IMR-90 (cell line): ENCODE results near the gene SMARCA2. TPM values are rescaled to one million over a fixed set of nuclear protein-coding genes. Genes with fewer than 3 reads are reported as not detected.
"Not testable (repeated sequence)": the region's sequence is repeated elsewhere in the genome, so short reads cannot be mapped to it uniquely, and the experiment has no call there.

Experiments used
- ATAC-seq: fragments of 200-7000 bp; cut with Tn5 transposase; 2 replicates; pipeline ENCODE4 v1.9.1; 2020; ENCODE audit warnings: low read depth, mild to moderate bottlenecking, moderate library complexity
- BruUV-seq: library from RNA; stranded (reverse); fragments of 400-500 nt; replicated peaks from 2 replicates; lab custom pipeline; 2021; lab: Mats Ljungman, UMichigan
- CTCF ChIA-PET: fragments of 300-600 bp; formaldehyde crosslinking; extraction: SDS; loops from one replicate; lab custom pipeline; 2021; ENCODE audit warnings: antibody characterized with exemption; lab: Yijun Ruan, JAX
- POLR2A ChIA-PET: fragments of 300-600 bp; sonication (Branson Sonifier 250); formaldehyde crosslinking; loops from one replicate; lab custom pipeline; 2022; ENCODE audit warnings: antibody characterized with exemption; ENCODE audit not compliant: unreplicated experiment; lab: Charles Lee
- DNase-seq: peaks from one replicate; pipeline ENCODE4 v3.0.0; 2013
- H2AFZ ChIP-seq: replicated peaks from 2 replicates; pipeline ENCODE3; 2013; ENCODE audit warnings: low read length, mild to moderate bottlenecking; ENCODE audit not compliant: poor library complexity
- H2AK5ac ChIP-seq: 2 replicates; pipeline ENCODE4 v1.6.1; 2013; ENCODE audit warnings: low read depth, low read length, inconsistent platforms
- H2AK9ac ChIP-seq: replicated peaks from 2 replicates; pipeline ENCODE3; 2013; ENCODE audit warnings: mild to moderate bottlenecking, low read depth, low read length, moderate library complexity; ENCODE audit not compliant: poor library complexity
- H2BK120ac ChIP-seq: 2 replicates; pipeline ENCODE4 v1.6.1; 2013; ENCODE audit warnings: low read depth, low read length, inconsistent platforms
- H2BK15ac ChIP-seq: 3 replicates; pipeline ENCODE4 v1.6.1; 2013; ENCODE audit warnings: low read depth, low read length, inconsistent platforms
- H2BK20ac ChIP-seq: 2 replicates; pipeline ENCODE4 v1.6.1; 2013; ENCODE audit warnings: low read depth, mild to moderate bottlenecking, inconsistent platforms, low read length, moderate library complexity
- H2BK5ac ChIP-seq: 2 replicates; pipeline ENCODE4 v1.6.1; 2013; ENCODE audit warnings: mild to moderate bottlenecking, low read depth, low read length, inconsistent platforms; ENCODE audit not compliant: poor library complexity, severe bottlenecking
- H3K14ac ChIP-seq: replicated peaks from 2 replicates; pipeline ENCODE4 v1.6.1; 2013; ENCODE audit warnings: low read depth, low read length, inconsistent platforms
- H3K18ac ChIP-seq: 2 replicates; pipeline ENCODE4 v1.6.1; 2013; ENCODE audit warnings: low read depth, low read length, control low read depth
- H3K23ac ChIP-seq: 2 replicates; pipeline ENCODE4 v1.6.1; 2013; ENCODE audit warnings: low read depth, low read length, inconsistent platforms
- H3K27ac ChIP-seq: 2 replicates; pipeline ENCODE4 v1.5.1; 2013; ENCODE audit warnings: mild to moderate bottlenecking, control low read depth, low read length; ENCODE audit not compliant: insufficient read depth
- H3K27me3 ChIP-seq: 2 replicates; pipeline ENCODE4 v1.6.1; 2013; ENCODE audit warnings: low read length; ENCODE audit not compliant: control insufficient read depth, insufficient read depth
- H3K36me3 ChIP-seq: 2 replicates; pipeline ENCODE4 v1.6.1; 2013; ENCODE audit warnings: low read length, mixed read lengths; ENCODE audit not compliant: control insufficient read depth, insufficient read depth
- H3K4ac ChIP-seq: 2 replicates; pipeline ENCODE4 v1.6.1; 2013; ENCODE audit warnings: low read depth, low read length, inconsistent platforms
- H3K4me1 ChIP-seq: 2 replicates; pipeline ENCODE4 v1.6.1; 2013; ENCODE audit warnings: low read length, mixed read lengths; ENCODE audit not compliant: control insufficient read depth, insufficient read depth
- H3K4me2 ChIP-seq: 2 replicates; pipeline ENCODE4 v1.6.1; 2013; ENCODE audit warnings: low read depth, mild to moderate bottlenecking, control low read depth, low read length, moderate library complexity
- H3K4me3 ChIP-seq: 2 replicates; pipeline ENCODE4 v1.5.1; 2013; ENCODE audit warnings: low read depth, mild to moderate bottlenecking, control low read depth, low read length, moderate library complexity; ENCODE audit not compliant: insufficient read depth
- H3K56ac ChIP-seq: 2 replicates; pipeline ENCODE4 v1.6.1; 2013; ENCODE audit warnings: low read length, inconsistent platforms; ENCODE audit not compliant: insufficient read depth; ENCODE audit errors: extremely low read depth
- H3K79me1 ChIP-seq, 2 experiments: 2 replicates each; pipeline ENCODE4 v1.6.1; 2013; ENCODE audit warnings: low read length in 2 of 2, inconsistent platforms in 1 of 2, low read depth in 1 of 2
- H3K9ac ChIP-seq: 2 replicates; pipeline ENCODE4 v1.6.1; 2013; ENCODE audit warnings: low read depth, low read length, control low read depth
- H3K9me1 ChIP-seq: 2 replicates; pipeline ENCODE4 v1.6.1; 2013; ENCODE audit warnings: low read length, inconsistent platforms; ENCODE audit not compliant: insufficient read depth
- H3K9me3 ChIP-seq: 2 replicates; pipeline ENCODE4 v1.6.1; 2013; ENCODE audit warnings: low read length; ENCODE audit not compliant: control insufficient read depth, insufficient read depth
- H4K20me1 ChIP-seq: 2 replicates; pipeline ENCODE4 v1.6.1; 2013; ENCODE audit warnings: low read length, inconsistent platforms; ENCODE audit not compliant: insufficient read depth
- H4K5ac ChIP-seq: 2 replicates; pipeline ENCODE4 v1.6.1; 2013; ENCODE audit warnings: mild to moderate bottlenecking, low read depth, low read length, control low read depth
- H4K8ac ChIP-seq, 2 experiments: 2 replicates each; pipeline ENCODE4 v1.6.1; 2013; ENCODE audit warnings: low read depth in 2 of 2, low read length in 2 of 2, control low read depth in 1 of 2, inconsistent platforms in 1 of 2
- H4K91ac ChIP-seq: 2 replicates; pipeline ENCODE4 v1.6.1; 2013; ENCODE audit warnings: low read depth, low read length, inconsistent platforms; ENCODE audit not compliant: insufficient read depth
- dilution Hi-C: fragments of 300-500 bp; cut with HindIII; formaldehyde crosslinking; loops from one replicate; pipeline ENCODE4 v1.14.3; 2018; ENCODE audit warnings: low sequenced_read_pairs; ENCODE audit not compliant: unreplicated experiment
- in situ Hi-C: fragments of 300-500 bp; cut with MboI; formaldehyde crosslinking; loops from 3 replicates; pipeline ENCODE4 v1.14.3; 2019; ENCODE audit warnings: low sequenced_read_pairs, inconsistent platforms, mixed read lengths
- intact Hi-C: fragments of 100-400 bp; cut with micrococcal nuclease; formaldehyde crosslinking; loops from 2 replicates; pipeline ENCODE4 v1.10.0; 2022
- polyA plus RNA-seq, 3 experiments: library from polyadenylated mRNA; depleted of rRNA; stranded (reverse); fragments of >200 nt; gene quantifications; 2 replicates each; pipeline ENCODE4 v1.2.3, GENCODE V29; 2012; ENCODE audit warnings: low replicate concordance in 1 of 3
- total RNA-seq: library from RNA; depleted of rRNA; stranded (reverse); fragments of >200 nt; gene quantifications from 2 replicates; pipeline ENCODE4 v1.2.3, GENCODE V29; 2012
- TF ChIP-seq, protein P1 (sequence below): conservative IDR thresholded peaks from 2 replicates; pipeline ENCODE4 v1.5.1; 2012; ENCODE audit warnings: mild to moderate bottlenecking, low read depth, low read length, improper control_type of control experiment

The SMARCA2 gene
- total and polyA plus RNA-seq, 2 of the 4 experiments (the other 2 are of a cell fraction) = 25.3 to 26.7 TPM

GRCh38 chr9:2146700-2147099 is 131.6 kb downstream of the SMARCA2 start:
- H3K4me2 ChIP-seq, H2BK120ac ChIP-seq, H3K9me1 ChIP-seq, H3K4me1 ChIP-seq, H3K4ac ChIP-seq, H2BK5ac ChIP-seq, H2AK9ac ChIP-seq, H3K14ac ChIP-seq, H3K23ac ChIP-seq, BruUV-seq, H3K27ac ChIP-seq, H3K56ac ChIP-seq, H3K79me1 ChIP-seq, DNase-seq, H3K27me3 ChIP-seq, H3K18ac ChIP-seq, H4K8ac ChIP-seq, H4K91ac ChIP-seq, dilution Hi-C loops, H3K9me3 ChIP-seq, in situ Hi-C loops, H4K20me1 ChIP-seq, H3K36me3 ChIP-seq, intact Hi-C loops, H3K9ac ChIP-seq, H2AFZ ChIP-seq, H2BK15ac ChIP-seq, H3K4me3 ChIP-seq, H2BK20ac ChIP-seq, H4K5ac ChIP-seq, H2AK5ac ChIP-seq: not testable (repeated sequence)
- CTCF ChIA-PET = interaction anchor here (0.6 to 0.7 kb wide), 2 partner anchors 259 to 581 kb away, joined by 3 to 6 read pairs; no protein-coding TSS in a partner anchor
- TF ChIP-seq, protein P1, sequence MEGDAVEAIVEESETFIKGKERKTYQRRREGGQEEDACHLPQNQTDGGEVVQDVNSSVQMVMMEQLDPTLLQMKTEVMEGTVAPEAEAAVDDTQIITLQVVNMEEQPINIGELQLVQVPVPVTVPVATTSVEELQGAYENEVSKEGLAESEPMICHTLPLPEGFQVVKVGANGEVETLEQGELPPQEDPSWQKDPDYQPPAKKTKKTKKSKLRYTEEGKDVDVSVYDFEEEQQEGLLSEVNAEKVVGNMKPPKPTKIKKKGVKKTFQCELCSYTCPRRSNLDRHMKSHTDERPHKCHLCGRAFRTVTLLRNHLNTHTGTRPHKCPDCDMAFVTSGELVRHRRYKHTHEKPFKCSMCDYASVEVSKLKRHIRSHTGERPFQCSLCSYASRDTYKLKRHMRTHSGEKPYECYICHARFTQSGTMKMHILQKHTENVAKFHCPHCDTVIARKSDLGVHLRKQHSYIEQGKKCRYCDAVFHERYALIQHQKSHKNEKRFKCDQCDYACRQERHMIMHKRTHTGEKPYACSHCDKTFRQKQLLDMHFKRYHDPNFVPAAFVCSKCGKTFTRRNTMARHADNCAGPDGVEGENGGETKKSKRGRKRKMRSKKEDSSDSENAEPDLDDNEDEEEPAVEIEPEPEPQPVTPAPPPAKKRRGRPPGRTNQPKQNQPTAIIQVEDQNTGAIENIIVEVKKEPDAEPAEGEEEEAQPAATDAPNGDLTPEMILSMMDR = peak; percentile 14; the same call in 1 of the 2 replicates
- ATAC-seq = peak; percentile 21; the same call in 1 of the 2 replicates
- POLR2A ChIA-PET = interaction anchor here (0.6 kb wide), 1 partner anchor 1693 kb away, joined by 6 read pairs; no protein-coding TSS in a partner anchor
